GM12892 (cell line): ENCODE results near the gene PLEKHA4.

Source experiments
- POLR2A ChIP-seq: IDR thresholded peaks from 2 replicates; pipeline ENCODE4 v1.6.1; 2011; ENCODE audit warnings: low read depth, low read length, control low read depth
- POLR2AphosphoS5 ChIP-seq: IDR thresholded peaks from 2 replicates; pipeline ENCODE4 v1.6.1; 2011; ENCODE audit warnings: low read depth, low read length, control low read depth
- TAF1 ChIP-seq: IDR thresholded peaks from 2 replicates; pipeline ENCODE4 v1.6.1; 2011; ENCODE audit warnings: low read depth, mild to moderate bottlenecking, control low read depth, low read length, borderline replicate concordance

DNA sequence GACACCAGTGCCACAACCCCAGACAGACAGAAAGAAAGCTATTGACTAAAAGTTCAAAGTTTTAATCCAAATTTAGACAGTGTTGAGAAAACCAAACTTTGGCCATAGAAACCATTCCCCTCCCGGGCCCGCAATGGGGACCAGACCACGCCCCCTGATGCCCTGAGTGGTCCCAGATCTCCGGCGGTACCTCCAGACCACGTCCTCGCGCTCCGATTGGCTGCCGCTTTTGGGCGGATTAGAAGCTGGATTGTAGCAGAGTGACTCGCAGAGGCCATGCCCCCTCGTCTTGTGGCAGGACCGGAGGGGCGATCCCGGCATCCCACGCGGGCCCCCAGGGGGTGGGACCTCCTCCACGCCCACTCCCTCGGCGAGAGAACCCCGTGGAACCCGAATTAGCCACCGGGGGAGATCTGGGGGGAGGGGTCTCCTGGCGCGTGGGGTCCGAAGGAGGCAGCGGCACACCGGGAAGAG lies 31.3 kb downstream of the PLEKHA4 start:
- TF ChIP-seq POLR2A (no peak), POLR2AphosphoS5 (no peak), TAF1 (no peak)
